NCI-H2227 (cell line): ENCODE measurements around the gene GPR152.

Source experiments
- DNase-seq: peaks from one replicate; lab custom pipeline; 2025; ENCODE audit not compliant: unreplicated experiment; lab: John Stamatoyannopoulos, UW

GPR152 gene

GRCh38 chr11:67440229-67441097, 12.1 kb downstream of the GPR152 start:
- DNase-seq: no peak

GRCh38 chr11:67439321-67440228, 13.0 kb downstream of the GPR152 start:
- no peak for DNase-seq

GRCh38 chr11:67438158-67438902, 14.2 kb downstream of the GPR152 start:
- no peak for DNase-seq

GRCh38 chr11:67437809-67438157, 14.7 kb downstream of the GPR152 start:
- DNase-seq: no peak

- DNase-seq: no peak
These were observed 15.3 kb downstream of the GPR152 start, which contains the start of gene PTPRCAP for GRCh38 chr11:67437082-67437808. Gene PTPRCAP (minus strand): TSS chr11:67437682. CDS start chr11:67437619, 63 bp downstream.

GRCh38 chr11:67436459-67437081, 16.0 kb downstream of the GPR152 start:
- DNase-seq: no peak

- no peak for DNase-seq
These were observed 16.6 kb downstream of the GPR152 start for GRCh38 chr11:67435727-67436458.

GRCh38 chr11:67435031-67435726, 17.4 kb downstream of the GPR152 start:
- DNase-seq: no peak

GRCh38 chr11:67434395-67434881, 18.1 kb downstream of the GPR152 start:
- DNase-seq: no peak

- DNase-seq: no peak
These were observed 18.8 kb downstream of the GPR152 start for GRCh38 chr11:67433536-67434394.

- no peak for DNase-seq
These were observed 19.7 kb downstream of the GPR152 start for GRCh38 chr11:67432655-67433349.

GRCh38 chr11:67431346-67432249, 20.9 kb downstream of the GPR152 start:
- no peak for DNase-seq

- no peak for DNase-seq
These were observed 22.8 kb downstream of the GPR152 start for GRCh38 chr11:67429722-67430121.

GRCh38 chr11:67429038-67429668, 23.4 kb downstream of the GPR152 start:
- DNase-seq: no peak
